ENCODE measurements around the gene DYRK4. TPM values are rescaled to one million over a fixed set of nuclear protein-coding genes. Genes with fewer than 3 reads are reported as not detected.

Gene DYRK4
- total RNA-seq, 4 donors from 2014 or later: 14.8 to 26.4 (median 24.2) TPM

DNA sequence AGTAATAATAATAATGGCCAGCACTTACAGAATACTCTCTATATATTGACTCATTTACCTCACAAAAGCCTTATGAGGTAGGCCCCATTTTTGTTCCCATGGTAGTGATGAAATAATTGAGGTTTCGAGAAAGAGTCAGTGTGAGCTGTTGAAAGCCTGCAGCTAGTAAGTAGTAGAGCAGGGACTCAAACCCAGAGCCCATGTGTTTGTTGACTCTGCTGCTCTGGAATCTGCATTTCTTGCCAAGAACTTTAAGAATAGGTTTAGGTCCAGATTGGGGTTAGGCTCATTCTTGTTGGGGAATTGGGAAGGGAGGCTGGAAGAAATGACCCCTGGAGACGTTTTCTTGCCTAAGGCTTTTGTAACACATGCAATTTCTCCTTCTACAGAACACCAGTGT lies 27.9 kb downstream of the DYRK4 start:
- ATAC-seq (ENCODE audit: low FRiP score) (no peak), DNase-seq (ENCODE audit: low spot score) (no peak)
- TF ChIP-seq, protein P1, sequence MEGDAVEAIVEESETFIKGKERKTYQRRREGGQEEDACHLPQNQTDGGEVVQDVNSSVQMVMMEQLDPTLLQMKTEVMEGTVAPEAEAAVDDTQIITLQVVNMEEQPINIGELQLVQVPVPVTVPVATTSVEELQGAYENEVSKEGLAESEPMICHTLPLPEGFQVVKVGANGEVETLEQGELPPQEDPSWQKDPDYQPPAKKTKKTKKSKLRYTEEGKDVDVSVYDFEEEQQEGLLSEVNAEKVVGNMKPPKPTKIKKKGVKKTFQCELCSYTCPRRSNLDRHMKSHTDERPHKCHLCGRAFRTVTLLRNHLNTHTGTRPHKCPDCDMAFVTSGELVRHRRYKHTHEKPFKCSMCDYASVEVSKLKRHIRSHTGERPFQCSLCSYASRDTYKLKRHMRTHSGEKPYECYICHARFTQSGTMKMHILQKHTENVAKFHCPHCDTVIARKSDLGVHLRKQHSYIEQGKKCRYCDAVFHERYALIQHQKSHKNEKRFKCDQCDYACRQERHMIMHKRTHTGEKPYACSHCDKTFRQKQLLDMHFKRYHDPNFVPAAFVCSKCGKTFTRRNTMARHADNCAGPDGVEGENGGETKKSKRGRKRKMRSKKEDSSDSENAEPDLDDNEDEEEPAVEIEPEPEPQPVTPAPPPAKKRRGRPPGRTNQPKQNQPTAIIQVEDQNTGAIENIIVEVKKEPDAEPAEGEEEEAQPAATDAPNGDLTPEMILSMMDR (IDR thresholded peaks at IDR 0.05): no peak

DNA sequence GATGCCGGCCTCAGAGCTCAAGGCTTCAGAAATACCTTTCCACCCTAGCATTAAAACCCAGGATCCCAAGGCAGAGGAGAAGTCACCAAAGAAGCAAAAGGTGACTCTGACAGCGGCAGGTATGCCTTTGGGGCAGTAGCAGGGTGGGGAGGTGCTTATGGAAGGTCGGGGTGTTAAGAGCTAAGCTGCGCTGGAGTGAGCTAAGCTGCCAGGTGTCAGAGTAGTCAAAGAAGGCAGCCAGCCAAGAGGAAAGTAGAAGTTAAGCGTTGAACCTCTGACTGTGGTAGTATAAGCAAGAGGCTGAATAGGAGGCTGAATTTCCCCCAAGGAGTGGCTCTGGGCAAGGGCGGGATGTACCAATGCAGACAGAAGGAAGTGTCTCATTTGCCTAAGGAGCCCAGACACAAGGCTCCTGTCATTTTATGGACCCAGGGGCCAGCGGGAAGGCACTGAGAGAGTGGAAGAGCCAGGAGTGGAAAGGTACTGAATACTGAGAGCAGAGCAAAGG lies 29.2 kb downstream of the DYRK4 start:
- ATAC-seq (ENCODE audit: low FRiP score): no peak
- TF ChIP-seq, protein P1 (IDR thresholded peaks at IDR 0.05): no peak
- no peak for DNase-seq (ENCODE audit: low spot score)

DNA sequence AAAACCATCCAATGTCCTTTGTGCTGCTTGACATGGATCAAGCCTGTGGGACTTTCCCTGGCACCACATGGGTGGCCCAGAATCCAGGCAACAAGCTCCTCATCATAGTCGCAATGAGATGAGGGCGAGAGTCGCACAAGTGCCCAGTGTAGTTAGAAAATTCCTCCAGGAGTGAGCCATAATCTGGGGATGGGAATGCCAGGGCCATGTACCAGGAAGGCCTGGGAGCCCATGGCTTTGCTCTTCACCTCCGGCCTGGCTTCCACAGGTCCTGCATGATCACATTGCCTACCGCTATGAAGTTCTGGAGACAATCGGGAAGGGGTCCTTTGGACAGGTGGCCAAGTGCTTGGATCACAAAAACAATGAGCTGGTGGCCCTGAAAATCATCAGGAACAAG lies 33.9 kb downstream of the DYRK4 start:
- TF ChIP-seq, protein P1 (IDR thresholded peaks at IDR 0.05): no peak
- ATAC-seq (ENCODE audit: low FRiP score) (no peak), DNase-seq (ENCODE audit: low spot score) (no peak)

DNA sequence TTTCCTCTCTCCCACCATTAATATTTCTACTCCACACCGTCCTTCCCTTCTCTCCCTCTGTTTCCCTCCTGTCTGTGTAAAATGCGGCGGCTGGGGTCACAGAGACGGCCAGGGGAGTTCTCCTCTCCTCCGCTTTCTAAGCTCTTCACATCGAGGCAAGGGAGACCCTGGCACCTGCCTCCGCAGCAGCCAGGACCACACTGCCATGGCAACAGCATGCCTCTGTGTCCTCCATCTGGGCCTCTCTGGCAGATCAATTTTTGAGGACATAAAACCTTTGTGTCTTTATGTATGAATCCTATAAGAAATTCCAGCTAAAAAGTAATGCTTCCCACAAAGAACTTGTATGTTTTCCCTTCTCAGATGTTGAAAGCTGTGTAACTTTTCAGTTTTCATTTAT lies 41.4 kb downstream of the DYRK4 start:
- TF ChIP-seq, protein P1 (IDR thresholded peaks at IDR 0.05): no peak
- ATAC-seq (ENCODE audit: low FRiP score) (no peak), DNase-seq (ENCODE audit: low spot score) (no peak)

DNA sequence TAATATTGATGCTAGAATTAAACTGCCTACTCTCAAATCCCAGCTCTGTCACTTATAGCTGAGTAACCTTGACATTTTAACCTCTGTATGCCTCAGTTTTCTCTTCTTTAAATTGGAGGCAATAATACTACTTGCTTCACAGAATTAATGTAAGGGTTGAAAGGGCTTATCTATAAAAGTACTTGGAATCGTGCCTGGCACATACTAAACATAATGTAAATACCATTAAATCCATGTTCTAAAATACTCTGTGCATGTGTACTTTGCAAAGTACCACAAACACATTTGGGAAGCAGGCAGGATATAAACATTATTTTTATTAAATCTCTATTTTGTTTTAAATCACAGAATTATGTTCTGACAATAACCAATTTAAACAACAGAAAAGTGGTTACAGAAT lies 41.9 kb downstream of the DYRK4 start:
- ATAC-seq (ENCODE audit: low FRiP score) (no peak), DNase-seq (ENCODE audit: low spot score) (no peak)
- TF ChIP-seq, protein P1 (IDR thresholded peaks at IDR 0.05): no peak

DNA sequence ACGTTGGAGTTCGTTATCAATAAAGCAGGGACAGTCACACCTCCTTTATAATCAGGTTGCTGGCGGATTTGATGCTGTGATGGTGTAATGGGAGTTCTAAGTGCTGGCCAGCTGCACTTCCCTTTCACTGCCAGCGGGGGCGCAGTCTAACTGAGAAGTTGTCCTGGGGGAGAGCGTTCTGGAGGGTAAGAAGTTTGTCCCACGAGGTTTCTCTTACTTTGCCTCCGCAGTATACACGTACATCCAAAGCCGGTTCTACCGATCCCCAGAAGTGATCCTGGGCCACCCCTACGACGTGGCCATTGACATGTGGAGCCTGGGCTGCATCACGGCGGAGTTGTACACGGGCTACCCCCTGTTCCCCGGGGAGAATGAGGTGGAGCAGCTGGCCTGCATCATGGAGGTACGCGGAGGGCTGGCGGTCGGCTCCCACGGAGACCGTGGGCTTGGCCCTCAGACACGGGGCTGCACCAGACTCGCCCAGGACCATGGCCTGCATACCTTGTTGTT lies 42.7 kb downstream of the DYRK4 start:
- TF ChIP-seq, protein P1 (IDR thresholded peaks at IDR 0.05): peak in 2 of 3 donors; percentile 71 to 87
- peak; percentile 46 for DNase-seq (ENCODE audit: low spot score)
- peak; percentile 95 for ATAC-seq (ENCODE audit: low FRiP score)

DNA sequence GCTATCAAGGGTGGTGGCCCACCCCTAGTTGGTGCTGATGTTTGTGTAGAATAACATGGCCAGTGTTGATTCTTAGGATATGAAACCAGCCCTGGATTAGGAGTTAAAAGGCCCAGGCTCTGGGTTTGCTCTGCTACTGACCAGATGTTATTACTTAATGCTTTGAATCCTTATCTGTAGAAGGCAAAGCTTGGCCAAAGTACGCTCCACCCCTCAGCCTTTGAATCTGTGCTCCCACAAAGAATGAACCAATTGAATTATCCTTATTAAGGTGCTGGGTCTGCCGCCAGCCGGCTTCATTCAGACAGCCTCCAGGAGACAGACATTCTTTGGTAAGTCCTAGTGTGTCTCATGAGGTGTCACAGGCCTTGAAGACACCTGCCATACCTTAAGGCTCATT lies 45.0 kb downstream of the DYRK4 start:
- ATAC-seq (ENCODE audit: low FRiP score): no peak
- TF ChIP-seq, protein P1 (IDR thresholded peaks at IDR 0.05): no peak
- DNase-seq (ENCODE audit: low spot score): no peak
